Astrocyte (in vitro differentiated cells and primary cell): ENCODE measurements around the gene SALL4. TPM values are rescaled to one million over a fixed set of nuclear protein-coding genes. Genes with fewer than 3 reads are reported as not detected.

ENCODE experiments used
- DNase-seq: peaks from one replicate; pipeline ENCODE4 v3.0.0-alpha.2; 2010; ENCODE audit warnings: low read depth
- FAIRE-seq: peaks from 2 replicates; lab custom pipeline; 2011; peaks lifted over from hg19 to GRCh38; lab: Jason Lieb, UNC
- H2AFZ ChIP-seq: 2 replicates; pipeline ENCODE4 v1.6.0; 2012; ENCODE audit warnings: low read depth, low read length, inconsistent platforms
- H3K27ac ChIP-seq: 2 replicates; pipeline ENCODE4 v1.5.1; 2011; ENCODE audit warnings: low read depth, low read length, inconsistent platforms
- H3K27me3 ChIP-seq: 2 replicates; pipeline ENCODE4 v1.6.0; 2011; ENCODE audit warnings: low read length, inconsistent platforms; ENCODE audit not compliant: insufficient read depth
- H3K36me3 ChIP-seq: 2 replicates; pipeline ENCODE4 v1.5.1; 2011; ENCODE audit warnings: low read length, inconsistent platforms; ENCODE audit not compliant: insufficient read depth
- H3K4me1 ChIP-seq: 2 replicates; pipeline ENCODE4 v1.5.1; 2011; ENCODE audit warnings: low read length, inconsistent platforms; ENCODE audit not compliant: insufficient read depth
- H3K4me2 ChIP-seq: 2 replicates; pipeline ENCODE4 v1.6.0; 2012; ENCODE audit warnings: low read length, inconsistent platforms
- H3K4me3 ChIP-seq: 2 replicates; pipeline ENCODE4 v1.5.1; 2011; ENCODE audit warnings: low read depth, mild to moderate bottlenecking, low read length, inconsistent platforms; ENCODE audit not compliant: insufficient read depth
- H3K79me2 ChIP-seq: 2 replicates; pipeline ENCODE4 v1.6.0; 2012; ENCODE audit warnings: mild to moderate bottlenecking, low read length, inconsistent platforms; ENCODE audit not compliant: insufficient read depth
- H3K9ac ChIP-seq: 2 replicates; pipeline ENCODE4 v1.6.0; 2012; ENCODE audit warnings: mild to moderate bottlenecking, low read length, inconsistent platforms
- H3K9me3 ChIP-seq: 2 replicates; pipeline ENCODE4 v1.5.1; 2012; ENCODE audit warnings: low read depth, mild to moderate bottlenecking, low read length, inconsistent platforms; ENCODE audit not compliant: insufficient read depth
- H4K20me1 ChIP-seq: 2 replicates; pipeline ENCODE4 v1.6.0; 2012; ENCODE audit warnings: low read length, inconsistent platforms; ENCODE audit not compliant: insufficient read depth
- H3K27ac Mint-ChIP-seq: one replicate; pipeline ENCODE4 v1.8.0; 2021; ENCODE audit warnings: mild to moderate bottlenecking, mixed read lengths; ENCODE audit not compliant: unreplicated experiment
- H3K27me3 Mint-ChIP-seq: one replicate; pipeline ENCODE4 v1.8.0; 2021; ENCODE audit warnings: low read depth, mixed read lengths; ENCODE audit not compliant: unreplicated experiment
- H3K36me3 Mint-ChIP-seq: one replicate; pipeline ENCODE4 v1.8.0; 2021; ENCODE audit warnings: low read depth, mixed read lengths; ENCODE audit not compliant: unreplicated experiment
- H3K4me1 Mint-ChIP-seq: one replicate; pipeline ENCODE4 v1.8.0; 2021; ENCODE audit warnings: low read depth, mixed read lengths; ENCODE audit not compliant: unreplicated experiment
- H3K4me3 Mint-ChIP-seq: one replicate; pipeline ENCODE4 v1.8.0; 2021; ENCODE audit warnings: mild to moderate bottlenecking, moderate library complexity, mixed read lengths; ENCODE audit not compliant: unreplicated experiment
- H3K9me3 Mint-ChIP-seq: one replicate; pipeline ENCODE4 v1.8.0; 2021; ENCODE audit warnings: mild to moderate bottlenecking, mixed read lengths; ENCODE audit not compliant: unreplicated experiment
- EZH2 ChIP-seq: IDR thresholded peaks from 2 replicates; pipeline ENCODE4 v1.6.1; 2012; ENCODE audit warnings: mild to moderate bottlenecking, low read length, inconsistent platforms; ENCODE audit not compliant: insufficient read depth
- total RNA-seq: library from RNA; stranded (reverse); gene quantifications from 2 replicates; pipeline ENCODE4 v1.2.1, GENCODE V29; 2021
- TF ChIP-seq, protein P1 (sequence below): IDR thresholded peaks from 2 replicates; pipeline ENCODE4 v1.5.1; 2011; ENCODE audit warnings: low read depth, mild to moderate bottlenecking, inconsistent platforms, low read length, moderate library complexity; ENCODE audit not compliant: insufficient read depth

The SALL4 gene
- total RNA-seq, 1 donor from 2014 or later = 21.7 TPM

DNA sequence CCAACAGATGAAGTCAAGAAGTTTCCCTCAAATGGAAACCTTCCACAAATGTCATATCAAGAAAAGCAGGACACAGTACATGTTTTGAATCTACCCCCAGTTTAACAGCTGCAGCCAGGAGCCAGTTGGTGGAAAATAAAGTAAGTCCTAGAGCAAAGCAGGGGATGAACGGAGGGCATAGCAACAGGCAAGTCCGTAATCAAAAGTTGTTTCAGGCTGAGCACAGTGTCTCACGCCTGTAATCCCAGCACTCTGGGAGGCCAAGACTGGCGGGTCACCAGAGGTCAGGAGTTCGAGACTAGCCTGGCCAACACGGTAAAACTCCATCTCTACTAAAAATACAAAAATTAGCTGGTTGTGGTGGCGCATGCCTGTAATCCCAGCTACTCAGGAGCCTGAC, 2.4 kb upstream of the SALL4 start:
- Mint-ChIP-seq H3K9me3 (no peaks in the 10 kb centered on the region), H3K4me3 (no peak overlapping the region), H3K27ac (no peak overlapping the region), H3K27me3 (no peaks in the 10 kb centered on the region), H3K4me1 (no peaks in the 10 kb centered on the region), H3K36me3 (no peaks in the 10 kb centered on the region)
- DNase-seq (no peak), FAIRE-seq (no peak)
- peaks cover under 1% of the 10 kb centered on the region for H3K27me3 ChIP-seq
- H3K79me2 ChIP-seq = no peaks in the 10 kb centered on the region
- no peaks in the 10 kb centered on the region for H4K20me1 ChIP-seq
- peaks cover 20% of the 10 kb centered on the region for H3K4me1 ChIP-seq
- no peak overlapping the region for H3K4me2 ChIP-seq
- no peaks in the 10 kb centered on the region for H3K36me3 ChIP-seq
- H2AFZ ChIP-seq = no peak overlapping the region
- H3K9me3 ChIP-seq = no peaks in the 10 kb centered on the region
- H3K4me3 ChIP-seq = no peak overlapping the region
- no peak overlapping the region for H3K9ac ChIP-seq
- no peak overlapping the region for H3K27ac ChIP-seq
- TF ChIP-seq EZH2 = no peak
- TF ChIP-seq, protein P1, sequence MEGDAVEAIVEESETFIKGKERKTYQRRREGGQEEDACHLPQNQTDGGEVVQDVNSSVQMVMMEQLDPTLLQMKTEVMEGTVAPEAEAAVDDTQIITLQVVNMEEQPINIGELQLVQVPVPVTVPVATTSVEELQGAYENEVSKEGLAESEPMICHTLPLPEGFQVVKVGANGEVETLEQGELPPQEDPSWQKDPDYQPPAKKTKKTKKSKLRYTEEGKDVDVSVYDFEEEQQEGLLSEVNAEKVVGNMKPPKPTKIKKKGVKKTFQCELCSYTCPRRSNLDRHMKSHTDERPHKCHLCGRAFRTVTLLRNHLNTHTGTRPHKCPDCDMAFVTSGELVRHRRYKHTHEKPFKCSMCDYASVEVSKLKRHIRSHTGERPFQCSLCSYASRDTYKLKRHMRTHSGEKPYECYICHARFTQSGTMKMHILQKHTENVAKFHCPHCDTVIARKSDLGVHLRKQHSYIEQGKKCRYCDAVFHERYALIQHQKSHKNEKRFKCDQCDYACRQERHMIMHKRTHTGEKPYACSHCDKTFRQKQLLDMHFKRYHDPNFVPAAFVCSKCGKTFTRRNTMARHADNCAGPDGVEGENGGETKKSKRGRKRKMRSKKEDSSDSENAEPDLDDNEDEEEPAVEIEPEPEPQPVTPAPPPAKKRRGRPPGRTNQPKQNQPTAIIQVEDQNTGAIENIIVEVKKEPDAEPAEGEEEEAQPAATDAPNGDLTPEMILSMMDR = no peak

DNA sequence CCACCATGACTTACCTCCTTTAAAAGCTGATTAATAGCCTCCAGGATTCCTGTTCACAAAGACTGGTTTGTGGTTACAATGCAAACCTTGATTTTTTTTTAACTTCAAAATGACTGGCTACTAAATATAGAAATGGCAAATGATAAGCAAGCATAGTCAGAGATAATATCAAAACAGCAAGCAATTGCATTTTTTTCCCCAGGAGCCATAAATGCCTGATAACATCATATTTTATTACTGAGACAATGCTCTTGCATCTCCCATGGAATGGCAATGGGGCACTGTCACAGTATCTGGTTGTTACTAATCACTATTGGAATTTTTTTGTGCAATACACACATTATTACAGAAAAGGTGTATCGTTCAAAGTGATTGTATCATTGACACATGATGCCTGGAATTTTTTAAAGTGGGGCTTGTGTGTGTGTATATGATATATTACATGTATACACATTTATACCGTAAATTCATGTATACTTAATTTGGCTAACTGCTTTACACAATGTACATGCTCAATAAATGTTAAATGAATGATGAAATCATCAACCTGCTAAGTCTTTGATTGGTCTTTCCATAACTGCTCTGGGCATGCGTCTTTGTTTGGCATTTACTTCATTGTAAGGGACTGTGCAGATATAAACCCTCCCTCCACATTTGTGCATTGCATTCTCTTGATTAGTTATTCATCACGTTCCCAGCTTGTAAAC, 980 bp upstream of the SALL4 start:
- Mint-ChIP-seq H3K9me3 (no peaks in the 10 kb centered on the region), H3K4me3 (peak overlapping the region; percentile 93), H3K27ac (no peak overlapping the region), H3K36me3 (no peaks in the 10 kb centered on the region), H3K4me1 (peaks cover 11% of the 10 kb centered on the region), H3K27me3 (no peaks in the 10 kb centered on the region)
- peak overlapping the region; percentile 92 for H3K4me2 ChIP-seq
- no peaks in the 10 kb centered on the region for H3K9me3 ChIP-seq
- peak overlapping the region; percentile 32 for H3K27ac ChIP-seq
- peak overlapping the region; percentile 67 for H3K9ac ChIP-seq
- peaks cover 20% of the 10 kb centered on the region for H3K4me1 ChIP-seq
- peaks cover 3% of the 10 kb centered on the region for H3K27me3 ChIP-seq
- no peaks in the 10 kb centered on the region for H3K36me3 ChIP-seq
- TF ChIP-seq, protein P1 = no peak
- TF ChIP-seq EZH2 = no peak
- H4K20me1 ChIP-seq = no peaks in the 10 kb centered on the region
- DNase-seq (peak; percentile 66), FAIRE-seq (no peak)
- H2AFZ ChIP-seq = no peak overlapping the region
- no peaks in the 10 kb centered on the region for H3K79me2 ChIP-seq
- no peak overlapping the region for H3K4me3 ChIP-seq

DNA sequence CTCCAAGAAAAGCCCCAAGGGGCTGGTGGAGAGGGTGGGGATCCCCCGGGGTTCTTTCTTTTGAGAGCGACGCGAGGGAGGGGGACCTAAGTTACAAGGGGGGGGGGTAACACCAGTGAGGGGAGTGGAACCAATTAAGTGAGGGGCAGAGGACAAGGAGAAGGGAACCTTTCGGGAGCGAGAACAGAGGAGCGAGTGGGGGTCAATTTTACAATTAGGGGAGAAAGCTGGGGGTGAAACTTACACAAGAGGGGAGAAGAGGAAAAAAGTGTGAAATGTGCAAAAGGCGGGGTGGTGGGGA, 548 bp downstream of the SALL4 start:
- H3K27me3 ChIP-seq = peaks cover 3% of the 10 kb centered on the region
- H2AFZ ChIP-seq = no peak overlapping the region
- Mint-ChIP-seq H3K27me3 (no peaks in the 10 kb centered on the region), H3K4me3 (peak overlapping the region; percentile 93), H3K9me3 (no peaks in the 10 kb centered on the region), H3K4me1 (peaks cover 24% of the 10 kb centered on the region), H3K36me3 (no peaks in the 10 kb centered on the region), H3K27ac (peak overlapping the region; percentile 34)
- FAIRE-seq (no peak), DNase-seq (no peak)
- H3K9me3 ChIP-seq = no peaks in the 10 kb centered on the region
- peak overlapping the region; percentile 67 for H3K9ac ChIP-seq
- no peaks in the 10 kb centered on the region for H4K20me1 ChIP-seq
- H3K36me3 ChIP-seq = no peaks in the 10 kb centered on the region
- H3K79me2 ChIP-seq = no peaks in the 10 kb centered on the region
- H3K4me1 ChIP-seq = peaks cover 26% of the 10 kb centered on the region
- peak overlapping the region; percentile 57 for H3K4me3 ChIP-seq
- H3K27ac ChIP-seq = no peak overlapping the region
- H3K4me2 ChIP-seq = peak overlapping the region; percentile 92
- TF ChIP-seq, protein P1 = no peak
- peak; percentile 55 for TF ChIP-seq EZH2
